GM12878 (cell line): ENCODE results near the gene GRB10. TPM values are rescaled to one million over a fixed set of nuclear protein-coding genes. Genes with fewer than 3 reads are reported as not detected.

Experiments used
- ATAC-seq: fragments of 200-7000 bp; cut with Tn5 transposase; 3 replicates; pipeline ENCODE4 v1.9.1; 2020; ENCODE audit warnings: mild to moderate bottlenecking, moderate library complexity
- BruUV-seq: library from RNA; stranded (reverse); fragments of 400-500 nt; replicated peaks from 2 replicates; lab custom pipeline; 2021; lab: Mats Ljungman, UMichigan
- CTCF ChIA-PET: fragments of 300-600 bp; sonication (Branson Sonifier 250); formaldehyde crosslinking; extraction: SDS; loops from one replicate; lab custom pipeline; 2021; ENCODE audit warnings: inconsistent platforms; lab: Yijun Ruan, JAX
- POLR2A ChIA-PET: fragments of 350-600 bp; formaldehyde crosslinking; extraction: SDS; loops from one replicate; lab custom pipeline; 2021; ENCODE audit warnings: inconsistent platforms; lab: Charles Lee
- RAD21 ChIA-PET: fragments of 300-600 bp; sonication (Branson Sonifier 250); formaldehyde crosslinking; loops from one replicate; lab custom pipeline; 2023; ENCODE audit warnings: antibody characterized with exemption; ENCODE audit not compliant: unreplicated experiment; lab: Charles Lee
- SMC1A ChIA-PET: fragments of 300-600 bp; sonication (Branson Sonifier 250); formaldehyde crosslinking; loops from one replicate; lab custom pipeline; 2023; ENCODE audit not compliant: unreplicated experiment, uncharacterized antibody; lab: Charles Lee
- DNase-seq: peaks from one replicate; pipeline ENCODE4 v3.0.0-alpha.2; 2011; ENCODE audit warnings: low read depth, low spot score
- FAIRE-seq: peaks from 3 replicates; lab custom pipeline; 2011; peaks lifted over from hg19 to GRCh38; lab: Jason Lieb, UNC
- H2AFZ ChIP-seq: 2 replicates; pipeline ENCODE4 v1.6.0; 2011; ENCODE audit warnings: low read depth, low read length, control low read depth; ENCODE audit not compliant: control insufficient read depth
- H3K27ac ChIP-seq: 2 replicates; pipeline ENCODE4 v1.5.1; 2011; ENCODE audit warnings: control low read depth; ENCODE audit not compliant: control insufficient read depth, insufficient read depth
- H3K27me3 ChIP-seq, 2 experiments: replicated peaks in 1 of 2; 2 replicates each; pipeline versions ENCODE4 v1.6.0 to v1.6.1; 2011; ENCODE audit warnings: low read length in 1 of 2; ENCODE audit not compliant: control insufficient read depth in 2 of 2, insufficient read depth in 2 of 2
- H3K36me3 ChIP-seq, 2 experiments: 2 replicates each; pipeline ENCODE4 v1.5.1; 2011; ENCODE audit warnings: low read length in 1 of 2; ENCODE audit not compliant: control insufficient read depth in 2 of 2, insufficient read depth in 2 of 2
- H3K4me1 ChIP-seq: 2 replicates; pipeline ENCODE4 v1.6.1; 2011; ENCODE audit warnings: mild to moderate bottlenecking, low read length, moderate library complexity, mixed read lengths; ENCODE audit not compliant: control insufficient read depth, insufficient read depth
- H3K4me2 ChIP-seq: 2 replicates; pipeline ENCODE4 v1.6.0; 2011; ENCODE audit warnings: control low read depth; ENCODE audit not compliant: control insufficient read depth, insufficient read depth
- H3K4me3 ChIP-seq: fragments of 200-600 bp; sonication (generic); 2 replicates; pipeline ENCODE4 v1.5.1; 2016
- H3K79me2 ChIP-seq: 2 replicates; pipeline ENCODE4 v1.6.0; 2011; ENCODE audit warnings: low read length; ENCODE audit not compliant: control insufficient read depth, insufficient read depth
- H3K9ac ChIP-seq: 2 replicates; pipeline ENCODE4 v1.8.0; 2011; ENCODE audit warnings: low read length, control low read depth, mixed read lengths; ENCODE audit not compliant: control insufficient read depth, insufficient read depth
- H3K9me3 ChIP-seq: replicated peaks from 3 replicates; pipeline ENCODE4 v1.5.1; 2011; ENCODE audit warnings: mild to moderate bottlenecking, low read length; ENCODE audit not compliant: control insufficient read depth, insufficient read depth
- H4K20me1 ChIP-seq: 2 replicates; pipeline ENCODE4 v1.6.0; 2011; ENCODE audit not compliant: control insufficient read depth, insufficient read depth
- CBFB ChIP-seq: IDR thresholded peaks from 2 replicates; pipeline ENCODE4 v1.6.1; 2016; ENCODE audit warnings: antibody characterized with exemption, low read depth
- EED ChIP-seq: sonication (generic); IDR thresholded peaks from 2 replicates; pipeline ENCODE4 v1.6.1; 2016; ENCODE audit warnings: antibody characterized with exemption, low read depth
- HDAC2 ChIP-seq: fragments of 200-600 bp; sonication (generic); IDR thresholded peaks from 2 replicates; pipeline ENCODE4 v1.6.1; 2017
- HDGF ChIP-seq: fragments of 450-650 bp; IDR thresholded peaks from 2 replicates; pipeline ENCODE4 v1.6.1; 2016; ENCODE audit warnings: antibody characterized with exemption
- PAX8 ChIP-seq: fragments of 450-650 bp; IDR thresholded peaks from 2 replicates; pipeline ENCODE4 v1.6.1; 2017; ENCODE audit warnings: mild to moderate bottlenecking, moderate library complexity
- POLR2AphosphoS5 ChIP-seq: IDR thresholded peaks from 2 replicates; pipeline ENCODE4 v1.6.1; 2011; ENCODE audit warnings: mild to moderate bottlenecking, low read length, inconsistent platforms
- RUNX3 ChIP-seq: IDR thresholded peaks from 2 replicates; pipeline ENCODE4 v1.6.1; 2012; ENCODE audit warnings: low read length, inconsistent platforms
- STAT3 ChIP-seq: IDR thresholded peaks from 2 replicates; pipeline ENCODE4 v1.6.1; 2011; ENCODE audit warnings: low read depth, low read length, improper control_type of control experiment
- ZNF622 ChIP-seq: fragments of 450-650 bp; IDR thresholded peaks from 2 replicates; pipeline ENCODE4 v1.6.1; 2017; ENCODE audit warnings: mild to moderate bottlenecking, inconsistent platforms
- WGBS: methylation state at CpG from one replicate; pipeline ENCODE4 v1.1.6; 2016; ENCODE audit warnings: low lambda C conversion rate; ENCODE audit not compliant: insufficient replicate concordance, insufficient coverage; ENCODE audit errors: missing lambda C conversion rate; 5-methylcytosine and 5-hydroxymethylcytosine counted together
- in situ Hi-C: fragments of 300-500 bp; cut with MboI; formaldehyde crosslinking; loops from 9 replicates; pipeline ENCODE4 v1.14.3; 2018; ENCODE audit warnings: mixed read lengths
- intact Hi-C: fragments of 100-400 bp; cut with micrococcal nuclease; formaldehyde crosslinking; loops from one replicate; pipeline ENCODE4 v1.14.2; 2022; ENCODE audit not compliant: unreplicated experiment
- polyA plus RNA-seq, 11 experiments: library from polyadenylated mRNA; depleted of rRNA in 4 of 11; unstranded in 6 of 11; stranded (reverse) in 5 of 11; fragments of >200 nt; fragmentation: Nextera tagmentation in 4 of 11; fragmentation: Illumina TruSeq in 1 of 11; extraction: Ambion mirVana in 4 of 11; extraction: Trizol in 1 of 11; gene quantifications; 1 replicate in 1 of 11; 2 replicates in 10 of 11; pipeline versions ENCODE4 v1.2.1 to v1.2.3, GENCODE V29; 2011 to 2016; ENCODE audit warnings: inconsistent platforms in 2 of 11, missing spikeins in 2 of 11, low read depth in 1 of 11
- total RNA-seq, 4 experiments: library from RNA; depleted of rRNA in 3 of 4; stranded (reverse); fragments of >200 nt in 3 of 4; fragmentation: Illumina TruSeq in 1 of 4; extraction: Trizol in 1 of 4; gene quantifications; 2 replicates each; pipeline versions ENCODE4 v1.2.1 to v1.2.3, GENCODE V29; 2013 to 2021
- TF ChIP-seq, protein P1 (sequence below): IDR thresholded peaks from 2 replicates; pipeline ENCODE4 v1.6.1; 2012; ENCODE audit warnings: low read depth, low read length, improper control_type of control experiment

Gene GRB10
- total and polyA plus RNA-seq, 10 of the 15 experiments (the other 5 are each of a cell fraction or from before 2014, with no cell fraction given), result 0.04 to 0.33 TPM; not detected in 8

DNA sequence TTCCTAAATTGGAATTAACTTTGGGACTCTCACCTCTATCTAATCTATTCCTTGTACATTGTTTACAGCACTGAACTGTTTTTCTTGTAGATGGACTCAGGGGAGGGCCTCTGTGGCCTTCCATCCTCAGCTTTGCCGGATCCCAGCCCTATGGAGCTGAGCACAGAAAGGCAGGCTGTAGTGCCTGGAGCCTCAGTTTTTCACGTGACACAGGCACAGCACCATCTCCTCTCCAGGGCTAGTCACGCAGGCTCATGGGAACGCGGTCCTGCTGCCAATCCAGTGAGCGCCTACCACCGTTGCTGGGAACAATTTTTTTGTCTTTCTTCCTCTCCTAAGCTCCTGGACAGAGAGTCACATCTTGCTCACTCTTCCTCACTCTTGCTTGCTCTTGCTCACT is 141.9 kb downstream of the GRB10 start:
- FAIRE-seq (no peak), ATAC-seq (no peak), DNase-seq (no peak)
- Histone ChIP-seq H3K4me1 (no peaks in the 10 kb centered on the region), H3K36me3 (no peaks in the 10 kb centered on the region), H3K9ac (no peak overlapping the region), H3K4me3 (no peak overlapping the region), H3K9me3 (no peaks in the 10 kb centered on the region), H4K20me1 (no peaks in the 10 kb centered on the region), H3K27me3 (peaks cover 1 to 3% of the 10 kb centered on the region in 2 experiments; a peak in 1 of 4 replicates), H3K27ac (no peak overlapping the region), H3K4me2 (no peak overlapping the region), H2AFZ (no peak overlapping the region), H3K79me2 (no peaks in the 10 kb centered on the region)
- TF ChIP-seq EED, result no peak
- no peak for TF ChIP-seq POLR2AphosphoS5
- TF ChIP-seq HDAC2, result no peak
- TF ChIP-seq RUNX3, result no peak
- TF ChIP-seq, protein P1, sequence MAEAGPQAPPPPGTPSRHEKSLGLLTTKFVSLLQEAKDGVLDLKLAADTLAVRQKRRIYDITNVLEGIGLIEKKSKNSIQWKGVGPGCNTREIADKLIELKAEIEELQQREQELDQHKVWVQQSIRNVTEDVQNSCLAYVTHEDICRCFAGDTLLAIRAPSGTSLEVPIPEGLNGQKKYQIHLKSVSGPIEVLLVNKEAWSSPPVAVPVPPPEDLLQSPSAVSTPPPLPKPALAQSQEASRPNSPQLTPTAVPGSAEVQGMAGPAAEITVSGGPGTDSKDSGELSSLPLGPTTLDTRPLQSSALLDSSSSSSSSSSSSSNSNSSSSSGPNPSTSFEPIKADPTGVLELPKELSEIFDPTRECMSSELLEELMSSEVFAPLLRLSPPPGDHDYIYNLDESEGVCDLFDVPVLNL, result no peak
- TF ChIP-seq STAT3, result no peak
- no peak for TF ChIP-seq PAX8
- TF ChIP-seq HDGF, result no peak
- no peak for TF ChIP-seq ZNF622
- TF ChIP-seq CBFB, result no peak
- ChIA-PET POLR2A (no interaction called here), CTCF (interaction anchor here (1.4 kb wide), 1 partner anchor 548 kb away, joined by 4 read pairs; no protein-coding TSS in a partner anchor), RAD21 (no interaction called here), SMC1A (interaction anchor here (0.5 kb wide), 1 partner anchor 26 kb away, joined by 3 read pairs; no protein-coding TSS in a partner anchor)
- in situ Hi-C loops (no loop called here), intact Hi-C loops (no loop called here)
- BruUV-seq, result no TSS peak
- 42% methylated on average over 7 of the region's 7 CpGs for WGBS
